Uterus (tissue), 4 donors: ENCODE measurements around the gene CHCHD3. TPM values are rescaled to one million over a fixed set of nuclear protein-coding genes. Genes with fewer than 3 reads are reported as not detected.
"Not testable (repeated sequence)": the region's sequence is repeated elsewhere in the genome, so short reads cannot be mapped to it uniquely, and the experiment has no call there.

Source experiments
- DNase-seq, 2 donors: peaks; one replicate each; pipeline ENCODE4 v3.0.0-alpha.2; 2019 to 2020
- H3K27ac ChIP-seq, 2 donors: fragments of 200-600 bp; sonication (generic); 1 replicate in 1 of 2; 2 replicates in 1 of 2; pipeline ENCODE4 v1.5.1; 2016 to 2018
- H3K27me3 ChIP-seq, 2 donors: fragments of 200-600 bp; sonication (generic); one replicate each; pipeline ENCODE4 v1.5.1; 2018 to 2019; ENCODE audit warnings: control low read depth in 1 of 2
- H3K36me3 ChIP-seq, 2 donors: fragments of 200-600 bp; sonication (generic); one replicate each; pipeline ENCODE4 v1.5.1; 2019; ENCODE audit warnings: control low read depth in 1 of 2
- H3K4me1 ChIP-seq, 2 donors: fragments of 200-600 bp; sonication (generic); one replicate each; pipeline ENCODE4 v1.5.1; 2018 to 2019; ENCODE audit warnings: control low read depth in 1 of 2
- H3K4me3 ChIP-seq, 2 donors: fragments of 200-600 bp; sonication (generic); 1 replicate in 1 of 2; 2 replicates in 1 of 2; pipeline ENCODE4 v1.5.1; 2018 to 2019; ENCODE audit warnings: mild to moderate bottlenecking in 1 of 2
- H3K9me3 ChIP-seq, 2 donors: fragments of 200-600 bp; sonication (generic); one replicate each; pipeline ENCODE4 v1.5.1; 2019; ENCODE audit warnings: control low read depth in 1 of 2
- POLR2A ChIP-seq, 2 donors: fragments of 450-650 bp; IDR thresholded peaks; one replicate each; pipeline ENCODE4 v1.6.1; 2016; ENCODE audit warnings: antibody characterized with exemption in 2 of 2, mild to moderate bottlenecking in 1 of 2, moderate library complexity in 1 of 2
- intact Hi-C: fragments of 100-400 bp; cut with DNase I; formaldehyde crosslinking; loops from one replicate; pipeline ENCODE4 v1.15.1; 2023; ENCODE audit warnings: low total_unique reads
- total RNA-seq, 4 donors: library from RNA; depleted of rRNA in 3 of 4; stranded (reverse); fragments of >200 nt in 3 of 4; gene quantifications; one replicate each; pipeline versions ENCODE4 v1.1.0 to v1.2.4, GENCODE V29; 2014 to 2023
- TF ChIP-seq, protein P1 (sequence below), 4 experiments: fragments of 200-600 bp in 2 of 4; fragments of 450-650 bp in 2 of 4; sonication (generic) in 2 of 4; IDR thresholded peaks; one replicate each; pipeline ENCODE4 v1.5.1; 2016 to 2019; ENCODE audit warnings: antibody characterized with exemption in 4 of 4, mild to moderate bottlenecking in 2 of 4, moderate library complexity in 1 of 4
- donor health status: DM: yes; HTN: yes; CAD: no.

Gene CHCHD3
- total RNA-seq, 4 donors from 2014 or later = 43.5 to 61.0 (median 47.6) TPM

GRCh38 chr7:132932296-132933071 lies 149.4 kb downstream of the CHCHD3 start:
- Histone ChIP-seq H3K27ac (peak overlapping the region in 1 of 2 donors; percentile 17), H3K36me3 (no peaks in the 10 kb centered on the region), H3K9me3 (no peaks in the 10 kb centered on the region), H3K4me1 (no peaks in the 10 kb centered on the region), H3K27me3 (no peaks in the 10 kb centered on the region), H3K4me3 (no peak overlapping the region)
- TF ChIP-seq POLR2A (IDR thresholded peaks at IDR 0.05) = no peak
- TF ChIP-seq, protein P1, sequence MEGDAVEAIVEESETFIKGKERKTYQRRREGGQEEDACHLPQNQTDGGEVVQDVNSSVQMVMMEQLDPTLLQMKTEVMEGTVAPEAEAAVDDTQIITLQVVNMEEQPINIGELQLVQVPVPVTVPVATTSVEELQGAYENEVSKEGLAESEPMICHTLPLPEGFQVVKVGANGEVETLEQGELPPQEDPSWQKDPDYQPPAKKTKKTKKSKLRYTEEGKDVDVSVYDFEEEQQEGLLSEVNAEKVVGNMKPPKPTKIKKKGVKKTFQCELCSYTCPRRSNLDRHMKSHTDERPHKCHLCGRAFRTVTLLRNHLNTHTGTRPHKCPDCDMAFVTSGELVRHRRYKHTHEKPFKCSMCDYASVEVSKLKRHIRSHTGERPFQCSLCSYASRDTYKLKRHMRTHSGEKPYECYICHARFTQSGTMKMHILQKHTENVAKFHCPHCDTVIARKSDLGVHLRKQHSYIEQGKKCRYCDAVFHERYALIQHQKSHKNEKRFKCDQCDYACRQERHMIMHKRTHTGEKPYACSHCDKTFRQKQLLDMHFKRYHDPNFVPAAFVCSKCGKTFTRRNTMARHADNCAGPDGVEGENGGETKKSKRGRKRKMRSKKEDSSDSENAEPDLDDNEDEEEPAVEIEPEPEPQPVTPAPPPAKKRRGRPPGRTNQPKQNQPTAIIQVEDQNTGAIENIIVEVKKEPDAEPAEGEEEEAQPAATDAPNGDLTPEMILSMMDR (IDR thresholded peaks at IDR 0.05) = no peak
- intact Hi-C loops = no loop called here
- DNase-seq = no peak

- no peak for TF ChIP-seq POLR2A (IDR thresholded peaks at IDR 0.05)
- TF ChIP-seq, protein P1 (IDR thresholded peaks at IDR 0.05) = no peak
- Histone ChIP-seq H3K4me3 (no peak overlapping the region), H3K27ac (no peak overlapping the region), H3K27me3 (no peaks in the 10 kb centered on the region), H3K36me3 (no peaks in the 10 kb centered on the region), H3K9me3 (no peaks in the 10 kb centered on the region), H3K4me1 (no peaks in the 10 kb centered on the region)
- no peak for DNase-seq
- intact Hi-C loops = no loop called here
Observed at GRCh38 chr7:132930881-132931280, 151.0 kb downstream of the CHCHD3 start.

DNA sequence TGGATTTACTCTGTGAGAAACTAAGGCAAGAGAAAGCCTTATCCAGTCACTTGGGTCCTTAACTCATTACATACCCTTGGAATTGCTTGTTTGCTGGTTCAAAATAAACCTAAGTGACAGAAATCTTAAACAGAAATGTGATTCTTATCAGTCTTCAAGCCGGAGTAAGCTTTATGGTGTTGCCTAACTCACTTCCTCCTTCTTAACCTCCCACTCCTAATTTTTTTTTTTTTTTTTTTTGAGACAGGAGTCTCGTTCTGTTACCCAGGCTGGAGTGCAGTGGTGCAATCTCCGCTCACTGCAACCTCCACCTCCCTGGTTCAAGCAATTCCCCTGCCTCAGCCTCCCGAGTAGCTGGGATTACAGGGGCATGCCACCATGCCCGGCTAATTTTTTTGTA lies 151.9 kb downstream of the CHCHD3 start:
- intact Hi-C loops, H3K4me3 ChIP-seq, H3K27ac ChIP-seq, H3K27me3 ChIP-seq, H3K36me3 ChIP-seq, H3K9me3 ChIP-seq, DNase-seq, H3K4me1 ChIP-seq: not testable (repeated sequence)

- H3K4me1 ChIP-seq = no peaks in the 10 kb centered on the region
- H3K9me3 ChIP-seq = no peaks in the 10 kb centered on the region
- no peak overlapping the region for H3K27ac ChIP-seq
- intact Hi-C loops = no loop called here
- H3K27me3 ChIP-seq = no peaks in the 10 kb centered on the region
- TF ChIP-seq POLR2A (IDR thresholded peaks at IDR 0.05) = no peak
- TF ChIP-seq, protein P1 (IDR thresholded peaks at IDR 0.05) = no peak
- no peaks in the 10 kb centered on the region for H3K36me3 ChIP-seq
- no peak for DNase-seq
- H3K4me3 ChIP-seq = no peak overlapping the region
Observed at GRCh38 chr7:132919771-132920170, 162.1 kb downstream of the CHCHD3 start.

DNA sequence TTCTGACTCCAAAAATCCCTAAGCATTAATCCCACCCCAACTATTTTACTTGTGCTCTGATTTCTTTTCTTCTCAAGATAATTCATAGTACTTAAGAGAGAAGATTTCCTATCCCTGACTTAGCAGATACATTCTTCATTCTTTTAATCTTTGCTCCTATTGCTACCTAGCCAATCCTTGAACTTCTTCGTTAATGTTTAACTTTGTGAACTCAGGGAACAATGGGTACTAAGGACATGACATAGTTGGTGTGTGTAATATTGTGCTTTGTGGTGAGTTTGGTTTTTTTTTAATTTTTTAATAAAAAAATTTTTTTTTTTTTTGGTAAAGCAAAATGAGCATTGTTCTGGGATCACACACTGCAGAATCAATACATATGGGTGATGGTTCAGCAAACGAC lies 166.2 kb downstream of the CHCHD3 start:
- Histone ChIP-seq H3K27ac (no peak overlapping the region), H3K4me3 (no peak overlapping the region), H3K9me3 (no peaks in the 10 kb centered on the region), H3K36me3 (no peaks in the 10 kb centered on the region), H3K4me1 (no peaks in the 10 kb centered on the region), H3K27me3 (no peaks in the 10 kb centered on the region)
- TF ChIP-seq POLR2A (IDR thresholded peaks at IDR 0.05) = no peak
- TF ChIP-seq, protein P1 (IDR thresholded peaks at IDR 0.05) = no peak
- no peak for DNase-seq
- intact Hi-C loops = no loop called here
